LNCAP (cell line): ENCODE measurements around the gene DNAH1.

ENCODE experiments used
- CTCF ChIP-seq: fragments of 450-650 bp; IDR thresholded peaks from 2 replicates; pipeline ENCODE4 v1.5.1; 2017; ENCODE audit warnings: mild to moderate bottlenecking

Gene DNAH1

DNA sequence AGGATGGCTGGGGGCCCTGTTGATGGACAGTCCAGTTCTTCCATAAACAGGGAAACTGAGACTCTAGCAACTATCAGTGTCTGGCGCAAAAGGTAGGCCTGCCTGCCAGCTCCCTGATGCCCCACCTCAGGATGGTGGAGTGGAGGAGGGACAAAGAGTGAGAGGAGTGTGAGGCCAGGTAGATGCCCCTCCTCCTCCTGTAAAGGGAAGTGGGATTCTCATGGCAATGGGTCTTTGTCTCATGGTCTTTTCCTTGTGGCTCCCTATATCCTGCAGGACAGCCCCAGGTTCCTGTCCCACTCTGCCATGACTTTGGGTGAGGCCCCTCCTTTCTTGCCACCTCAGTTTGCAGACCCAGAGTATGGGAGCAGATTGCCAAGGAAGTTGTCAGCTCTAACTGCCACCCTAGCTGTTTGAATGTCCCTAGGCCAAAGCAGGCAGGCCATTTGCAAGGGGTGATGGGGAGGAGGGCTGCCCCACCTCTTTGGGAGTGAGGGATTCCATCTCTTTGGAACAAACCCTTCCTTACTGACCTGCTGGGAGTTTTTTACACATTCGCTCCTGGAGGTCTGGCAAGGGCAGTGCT, 2.8 kb upstream of the DNAH1 start:
- TF ChIP-seq CTCF, result no peak

GRCh38 chr3:52313774-52314188, 2.3 kb upstream of the DNAH1 start:
- TF ChIP-seq CTCF, result no peak

- TF ChIP-seq CTCF, result no peak
Measured at GRCh38 chr3:52314489-52314888, 1.6 kb upstream of the DNAH1 start.

GRCh38 chr3:52315006-52315405, 1.1 kb upstream of the DNAH1 start:
- no peak for TF ChIP-seq CTCF

GRCh38 chr3:52317208-52318000, 1.3 kb downstream of the DNAH1 start:
- no peak for TF ChIP-seq CTCF

DNA sequence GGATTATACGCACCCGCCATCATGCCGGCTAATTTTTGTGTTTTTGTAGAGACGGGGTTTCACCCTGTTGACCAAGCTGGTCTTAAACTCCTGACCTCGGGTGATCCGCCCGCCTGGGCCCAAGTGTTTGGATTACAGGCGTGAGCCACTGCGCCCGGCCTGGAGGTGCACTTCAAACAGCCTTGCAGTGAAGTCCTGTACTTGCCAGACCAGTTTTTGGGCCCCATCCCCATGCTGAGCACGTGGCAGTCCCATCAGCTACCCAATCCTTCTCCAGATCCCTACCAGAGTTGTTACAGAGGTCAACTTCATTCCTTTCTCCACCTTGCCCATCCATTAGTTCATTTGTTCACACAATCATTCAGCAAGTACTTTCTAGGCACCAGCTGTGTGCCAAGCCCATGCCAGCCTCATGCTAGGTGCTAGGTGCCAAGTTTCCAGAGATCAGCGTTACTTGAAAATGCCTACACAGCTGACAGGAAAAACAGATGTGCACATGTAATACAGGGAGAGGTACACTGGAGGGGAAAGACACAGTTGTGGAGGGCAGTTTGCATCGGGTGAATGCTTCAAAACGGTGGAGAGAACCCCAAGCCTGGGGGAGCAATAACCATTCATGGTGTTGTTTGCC, 2.2 kb downstream of the DNAH1 start:
- TF ChIP-seq CTCF, result no peak

- no peak for TF ChIP-seq CTCF
Measured at GRCh38 chr3:52319921-52320595, 3.9 kb downstream of the DNAH1 start.
